ENCODE data around the gene FUZ.

The FUZ gene

GRCh38 chr19:49847731-49848696 is 34.9 kb upstream of the FUZ start:
- Histone ChIP-seq H3K4me1 (ENCODE audit: insufficient read depth, low read length, poor library complexity, severe bottlenecking) (peaks cover 31% of the 10 kb centered on the region), H3K27me3 (ENCODE audit: insufficient read depth, low read length, poor library complexity, severe bottlenecking) (no peaks in the 10 kb centered on the region), H3F3A (ENCODE audit: low read depth) (0 out of 2 replicates have a peak, but pooled peaks cover 3% of the 10 kb centered on the region), H3K9me2 (replicated peaks; ENCODE audit: low read depth, low read length) (no peaks in the 10 kb centered on the region), H4K20me1 (ENCODE audit: insufficient read depth, low read length, poor library complexity, severe bottlenecking) (peaks cover 14% of the 10 kb centered on the region), H3K79me2 (ENCODE audit: insufficient read depth, low read length) (peaks cover 14% of the 10 kb centered on the region), H2AFZ (ENCODE audit: low read length) (no peak overlapping the region), H3K4me2 (ENCODE audit: low read depth, low read length, poor library complexity, severe bottlenecking) (peak overlapping the region; percentile 52), H3K36me3 (ENCODE audit: insufficient read depth, low read length) (no peaks in the 10 kb centered on the region), H3K9ac (ENCODE audit: low read depth, low read length, poor library complexity, severe bottlenecking) (no peak overlapping the region), H3K9me3 (ENCODE audit: insufficient read depth, low read depth, low read length) (no peaks in the 10 kb centered on the region), H3K4me3 (ENCODE audit: low read length, poor library complexity, severe bottlenecking) (peak overlapping the region; percentile 15)
- TF ChIP-seq, protein P1, sequence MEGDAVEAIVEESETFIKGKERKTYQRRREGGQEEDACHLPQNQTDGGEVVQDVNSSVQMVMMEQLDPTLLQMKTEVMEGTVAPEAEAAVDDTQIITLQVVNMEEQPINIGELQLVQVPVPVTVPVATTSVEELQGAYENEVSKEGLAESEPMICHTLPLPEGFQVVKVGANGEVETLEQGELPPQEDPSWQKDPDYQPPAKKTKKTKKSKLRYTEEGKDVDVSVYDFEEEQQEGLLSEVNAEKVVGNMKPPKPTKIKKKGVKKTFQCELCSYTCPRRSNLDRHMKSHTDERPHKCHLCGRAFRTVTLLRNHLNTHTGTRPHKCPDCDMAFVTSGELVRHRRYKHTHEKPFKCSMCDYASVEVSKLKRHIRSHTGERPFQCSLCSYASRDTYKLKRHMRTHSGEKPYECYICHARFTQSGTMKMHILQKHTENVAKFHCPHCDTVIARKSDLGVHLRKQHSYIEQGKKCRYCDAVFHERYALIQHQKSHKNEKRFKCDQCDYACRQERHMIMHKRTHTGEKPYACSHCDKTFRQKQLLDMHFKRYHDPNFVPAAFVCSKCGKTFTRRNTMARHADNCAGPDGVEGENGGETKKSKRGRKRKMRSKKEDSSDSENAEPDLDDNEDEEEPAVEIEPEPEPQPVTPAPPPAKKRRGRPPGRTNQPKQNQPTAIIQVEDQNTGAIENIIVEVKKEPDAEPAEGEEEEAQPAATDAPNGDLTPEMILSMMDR (conservative IDR thresholded peaks at IDR 0.05; ENCODE audit: low read length) = no peak
- TF ChIP-seq EZH2phosphoT487 (IDR thresholded peaks at IDR 0.05; ENCODE audit: borderline replicate concordance) = no peak

DNA sequence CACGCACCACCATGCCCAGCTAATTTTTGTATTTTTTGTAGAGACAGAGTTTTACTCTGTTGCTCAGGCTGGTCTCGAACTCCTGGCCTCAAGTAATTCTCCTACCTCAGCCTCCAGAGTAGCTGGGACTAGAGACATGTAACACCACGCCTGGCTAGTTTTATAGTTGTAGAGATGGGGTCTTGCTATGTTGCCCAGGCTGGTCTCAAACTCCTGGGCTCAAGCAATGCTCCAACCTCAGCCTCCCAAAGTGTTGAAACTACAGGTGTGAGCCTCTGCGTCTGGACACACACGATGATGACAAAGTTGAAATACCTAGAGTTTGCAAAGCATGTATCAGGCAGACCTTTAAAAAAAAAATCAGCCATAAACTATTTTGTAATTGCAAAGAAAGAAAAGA is 33.3 kb upstream of the FUZ start:
- Histone ChIP-seq H4K20me1 (ENCODE audit: insufficient read depth, low read length, poor library complexity, severe bottlenecking) (no peaks in the 10 kb centered on the region), H3F3A (ENCODE audit: low read depth) (0 out of 2 replicates have a peak, but pooled peaks cover 3% of the 10 kb centered on the region), H3K9me3 (ENCODE audit: insufficient read depth, low read depth, low read length) (no peaks in the 10 kb centered on the region), H3K79me2 (ENCODE audit: insufficient read depth, low read length) (no peaks in the 10 kb centered on the region; the same call in 1 of the 2 replicates), H3K4me1 (ENCODE audit: insufficient read depth, low read length, poor library complexity, severe bottlenecking) (peaks cover 18% of the 10 kb centered on the region), H3K9ac (ENCODE audit: low read depth, low read length, poor library complexity, severe bottlenecking) (no peak overlapping the region), H3K4me3 (ENCODE audit: low read length, poor library complexity, severe bottlenecking) (no peak overlapping the region), H3K4me2 (ENCODE audit: low read depth, low read length, poor library complexity, severe bottlenecking) (no peak overlapping the region), H2AFZ (ENCODE audit: low read length) (no peak overlapping the region), H3K27me3 (ENCODE audit: insufficient read depth, low read length, poor library complexity, severe bottlenecking) (no peaks in the 10 kb centered on the region), H3K9me2 (replicated peaks; ENCODE audit: low read depth, low read length) (no peaks in the 10 kb centered on the region), H3K36me3 (ENCODE audit: insufficient read depth, low read length) (no peaks in the 10 kb centered on the region)
- TF ChIP-seq, protein P1 (conservative IDR thresholded peaks at IDR 0.05; ENCODE audit: low read length) = no peak
- no peak for TF ChIP-seq EZH2phosphoT487 (IDR thresholded peaks at IDR 0.05; ENCODE audit: borderline replicate concordance)

GRCh38 chr19:49845414-49845813 is 32.3 kb upstream of the FUZ start:
- peaks cover 18% of the 10 kb centered on the region for H3K4me1 ChIP-seq (ENCODE audit: insufficient read depth, low read length, poor library complexity, severe bottlenecking)
- no peak overlapping the region for H3K4me3 ChIP-seq (ENCODE audit: low read length, poor library complexity, severe bottlenecking)

More at GRCh38 chr19:49845414-49845813, 32.3 kb upstream of the FUZ start:
- Histone ChIP-seq H3K36me3 (ENCODE audit: insufficient read depth, low read length) (no peaks in the 10 kb centered on the region), H2AFZ (ENCODE audit: low read length) (no peak overlapping the region), H3K9ac (ENCODE audit: low read depth, low read length, poor library complexity, severe bottlenecking) (no peak overlapping the region), H3F3A (ENCODE audit: low read depth) (no peaks in the 10 kb centered on the region), H3K4me2 (ENCODE audit: low read depth, low read length, poor library complexity, severe bottlenecking) (no peak overlapping the region), H3K9me2 (replicated peaks; ENCODE audit: low read depth, low read length) (no peaks in the 10 kb centered on the region), H3K27me3 (ENCODE audit: insufficient read depth, low read length, poor library complexity, severe bottlenecking) (no peaks in the 10 kb centered on the region), H3K9me3 (ENCODE audit: insufficient read depth, low read depth, low read length) (no peaks in the 10 kb centered on the region), H4K20me1 (ENCODE audit: insufficient read depth, low read length, poor library complexity, severe bottlenecking) (no peaks in the 10 kb centered on the region), H3K79me2 (ENCODE audit: insufficient read depth, low read length) (no peaks in the 10 kb centered on the region; the same call in 1 of the 2 replicates)
- TF ChIP-seq EZH2phosphoT487 (IDR thresholded peaks at IDR 0.05; ENCODE audit: borderline replicate concordance) = no peak
- TF ChIP-seq, protein P1 (conservative IDR thresholded peaks at IDR 0.05; ENCODE audit: low read length) = no peak

All from Loucy (cell line).